Activated CD4-positive, CD25-positive, alpha-beta regulatory T cell treated with anti-CD3 and anti-CD28 coated beads, Interleukin-2, amount 50 U/mL, for 72 hours (primary cell): ENCODE measurements around the gene ERCC6L2.

Experiments
- DNase-seq: peaks from one replicate; pipeline ENCODE4 v3.0.0; 2021

The ERCC6L2 gene

DNA sequence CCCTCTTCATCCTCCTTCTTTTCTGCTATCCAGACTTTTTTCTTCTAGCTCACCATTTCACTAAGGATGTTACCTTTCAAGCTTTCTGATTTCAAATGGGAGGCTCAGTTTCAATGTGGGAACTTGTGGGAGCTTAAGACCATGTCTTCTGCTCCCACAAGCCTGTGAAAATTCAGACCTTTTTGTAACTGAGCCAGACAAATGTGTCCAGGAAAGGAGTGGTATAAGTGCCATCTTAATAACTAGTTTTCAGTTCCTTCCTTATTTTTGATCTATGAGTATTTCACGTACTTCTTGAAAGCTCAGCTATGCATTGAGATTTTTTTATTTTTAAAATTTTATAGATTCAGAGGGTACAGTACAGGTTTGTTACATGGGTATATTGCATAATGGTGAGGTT lies 4.6 kb upstream of the ERCC6L2 start:
- no peak for DNase-seq

DNA sequence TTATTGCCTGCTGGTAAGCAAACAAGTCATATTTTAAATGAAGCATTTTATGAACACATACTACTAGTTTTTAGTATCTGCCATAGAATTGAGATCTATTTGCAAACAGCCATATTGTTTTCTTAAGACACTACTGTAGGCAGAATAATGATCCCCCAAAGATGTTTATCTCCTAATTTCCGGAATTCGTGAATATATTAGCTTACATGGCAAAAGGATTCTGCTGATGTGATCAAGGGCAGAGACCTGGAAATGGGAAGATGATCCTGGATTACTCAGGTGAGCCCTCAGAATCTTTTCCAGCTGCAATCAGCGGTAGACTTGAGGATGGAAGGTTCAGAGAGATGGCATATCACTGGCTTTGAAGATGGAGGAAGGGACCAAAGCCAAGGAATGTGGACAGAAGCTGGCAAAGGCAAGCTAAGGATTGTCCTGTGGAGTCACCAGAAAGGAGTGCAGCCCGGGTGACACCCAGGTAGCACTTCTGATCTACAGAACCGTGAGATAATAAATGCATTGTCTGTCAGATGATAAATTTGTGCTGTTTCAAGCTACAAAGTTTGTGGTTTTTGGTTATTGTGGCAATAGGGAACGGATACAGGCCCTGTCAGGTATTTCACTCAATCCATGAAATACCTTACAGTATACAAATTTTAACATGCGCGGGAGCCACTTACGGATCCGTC lies 1.0 kb upstream of the ERCC6L2 start:
- DNase-seq: no peak

DNA sequence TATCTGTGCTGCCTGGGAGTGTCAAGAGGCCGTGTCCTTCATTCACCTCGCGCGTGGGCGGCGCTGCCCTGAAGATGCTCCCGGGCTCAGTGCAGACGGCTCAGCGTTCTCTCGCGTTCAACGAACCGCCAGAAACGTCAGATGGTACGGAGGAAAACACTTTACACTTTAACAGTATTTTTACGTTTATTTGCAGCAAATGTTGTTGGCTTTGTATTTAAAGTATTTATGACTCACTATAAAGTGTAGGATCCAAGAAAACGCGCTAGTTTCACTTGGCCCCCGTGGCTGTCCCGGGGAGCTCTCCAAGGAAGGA lies 544 bp upstream of the ERCC6L2 start:
- DNase-seq: peak; percentile 67

DNA sequence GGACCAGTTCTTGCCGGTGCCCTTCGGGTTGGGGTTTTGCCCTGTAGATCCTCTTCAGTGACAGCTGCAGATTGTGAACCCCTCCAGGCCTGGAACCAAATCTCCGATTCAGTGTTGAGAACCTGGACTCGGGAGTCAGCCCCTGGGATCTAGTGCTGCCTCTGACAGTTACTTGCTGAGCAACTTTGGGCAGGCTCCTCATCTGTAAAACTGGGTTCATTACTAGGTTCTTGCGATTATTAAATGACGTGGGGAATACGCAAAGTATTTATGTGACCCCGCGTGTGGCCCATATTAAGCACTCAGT lies 600 bp downstream of the ERCC6L2 start:
- DNase-seq: no peak

DNA sequence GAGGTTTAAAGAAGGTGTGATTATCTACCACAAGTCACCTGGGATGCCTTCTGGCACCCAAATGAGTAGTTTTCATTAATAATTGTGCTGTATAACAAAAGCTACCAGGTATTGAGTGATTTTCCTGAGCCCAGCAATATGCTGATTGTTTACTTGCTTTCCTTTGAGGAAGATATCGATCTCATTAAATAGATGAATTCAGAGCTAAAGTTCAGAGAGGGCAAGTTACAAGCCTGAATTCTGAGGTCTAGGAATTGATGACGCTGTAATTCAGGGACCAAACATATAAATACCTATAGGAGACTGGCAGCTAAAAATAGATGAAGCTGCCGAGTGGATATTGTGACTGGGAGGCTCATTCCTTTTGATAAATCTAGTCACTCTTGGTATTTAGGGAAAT lies 1.1 kb downstream of the ERCC6L2 start:
- no peak for DNase-seq

DNA sequence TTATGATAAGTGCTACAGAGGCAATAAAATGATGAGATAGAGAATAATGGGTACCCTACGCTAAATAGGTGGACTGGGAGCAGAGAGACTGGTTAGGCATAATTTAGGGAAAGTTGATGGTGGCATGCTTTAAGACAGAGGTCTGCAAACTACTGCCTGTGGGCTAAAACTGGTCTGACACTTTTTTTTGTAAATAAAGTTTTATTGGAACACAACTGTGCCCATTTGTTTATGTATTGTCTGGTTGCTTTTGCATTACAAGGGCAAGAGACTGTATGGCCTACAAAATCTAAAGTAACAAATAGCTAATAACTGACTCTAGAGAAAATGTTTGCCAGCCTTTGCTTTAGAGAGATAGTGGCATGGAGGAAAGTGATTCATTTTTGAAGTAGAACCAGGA lies 2.5 kb downstream of the ERCC6L2 start:
- no peak for DNase-seq

DNA sequence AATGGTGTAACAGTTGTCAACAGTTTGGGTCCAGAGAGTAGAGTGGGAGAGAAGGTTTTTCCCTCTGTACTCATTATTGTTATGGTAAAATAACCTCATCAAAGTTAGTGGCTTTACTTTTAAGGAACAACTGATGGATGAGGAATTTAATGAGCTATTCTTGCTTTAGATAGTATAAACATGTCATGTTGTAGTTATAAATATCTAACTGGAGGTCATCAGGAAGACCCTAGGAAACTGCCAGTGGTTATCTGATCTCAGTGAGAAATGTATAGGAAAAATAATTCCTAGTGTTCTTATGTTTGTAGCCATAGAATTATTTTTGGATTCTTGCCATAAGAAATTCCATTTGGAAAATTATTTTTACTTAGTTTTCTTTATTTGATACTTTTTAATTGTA lies 4.1 kb downstream of the ERCC6L2 start:
- DNase-seq: no peak

DNA sequence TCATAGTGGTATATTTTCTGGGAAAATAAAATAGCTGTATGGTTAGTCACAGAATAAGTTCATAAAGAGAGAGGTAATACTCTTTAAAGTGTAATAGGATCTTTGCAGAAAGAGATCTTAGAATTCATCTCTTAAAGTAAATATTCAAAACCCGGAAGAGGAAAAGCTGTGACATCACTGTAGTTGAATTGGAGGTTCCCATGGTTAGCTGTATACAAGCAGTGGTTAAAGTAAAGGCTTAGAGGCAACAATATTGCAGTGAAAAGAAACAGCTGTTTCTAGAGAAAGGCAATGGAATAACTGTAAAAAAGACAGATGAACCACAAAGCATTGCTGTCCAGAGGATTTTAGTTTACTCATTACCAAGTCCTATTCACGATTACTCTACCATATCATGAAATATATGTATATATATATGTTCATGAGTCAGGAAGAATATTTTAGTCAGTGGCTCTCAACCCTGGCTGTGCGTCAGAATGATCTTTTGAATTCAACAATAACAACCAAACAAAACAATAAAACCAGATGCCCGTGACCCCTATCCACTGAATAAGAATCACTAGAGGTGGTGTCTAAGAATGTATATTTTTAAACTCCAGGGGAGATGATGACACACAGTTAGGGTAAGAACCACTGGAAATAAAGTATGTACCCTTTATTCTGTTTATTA lies 4.7 kb downstream of the ERCC6L2 start:
- no peak for DNase-seq

DNA sequence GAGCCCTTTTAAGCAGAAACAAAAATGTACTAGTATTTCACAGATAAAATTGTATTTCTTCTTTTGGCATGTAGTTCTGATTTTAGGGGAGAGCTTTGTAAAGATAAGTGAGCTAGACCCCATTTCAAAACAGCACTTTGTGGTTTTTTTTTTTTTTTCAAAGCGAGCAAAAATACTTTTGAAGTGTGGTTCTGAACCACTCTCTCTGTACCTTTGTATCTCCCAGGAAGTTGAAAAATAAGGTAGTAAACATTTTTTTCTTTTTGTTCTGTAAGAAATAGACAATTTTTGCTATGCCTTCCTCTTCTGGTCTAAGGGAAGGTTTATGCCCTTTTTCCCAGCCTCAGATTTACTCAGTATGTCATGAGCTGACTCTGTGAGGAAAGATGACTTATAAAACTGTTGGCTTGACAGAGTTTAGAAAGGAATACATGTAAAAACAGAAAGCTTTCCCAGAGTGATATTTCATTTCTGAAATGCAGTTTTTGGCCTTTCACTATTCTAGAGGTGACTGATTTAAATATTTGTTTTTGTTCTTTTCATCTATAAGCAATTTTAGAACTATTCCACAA lies 12.5 kb downstream of the ERCC6L2 start:
- DNase-seq: no peak

DNA sequence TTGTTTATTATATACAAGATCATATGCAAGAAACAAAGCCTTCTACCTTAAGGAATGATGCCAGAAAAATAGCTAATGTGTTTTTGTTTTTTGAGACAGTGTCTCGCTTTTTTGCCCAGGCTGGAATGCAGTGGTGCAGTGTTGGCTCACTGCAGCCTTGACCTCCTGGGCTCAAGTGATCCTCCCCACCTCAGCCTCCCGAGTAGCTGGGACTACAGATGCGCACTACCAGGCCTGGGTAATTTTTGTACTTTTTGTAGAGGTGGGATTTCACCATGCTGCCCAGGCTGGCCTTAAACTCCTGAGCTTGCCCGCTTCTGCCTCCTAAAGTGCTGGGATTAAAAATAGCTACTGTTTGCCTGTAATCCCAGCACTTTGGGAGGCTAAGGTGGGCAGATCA lies 15.1 kb downstream of the ERCC6L2 start:
- DNase-seq: no peak

DNA sequence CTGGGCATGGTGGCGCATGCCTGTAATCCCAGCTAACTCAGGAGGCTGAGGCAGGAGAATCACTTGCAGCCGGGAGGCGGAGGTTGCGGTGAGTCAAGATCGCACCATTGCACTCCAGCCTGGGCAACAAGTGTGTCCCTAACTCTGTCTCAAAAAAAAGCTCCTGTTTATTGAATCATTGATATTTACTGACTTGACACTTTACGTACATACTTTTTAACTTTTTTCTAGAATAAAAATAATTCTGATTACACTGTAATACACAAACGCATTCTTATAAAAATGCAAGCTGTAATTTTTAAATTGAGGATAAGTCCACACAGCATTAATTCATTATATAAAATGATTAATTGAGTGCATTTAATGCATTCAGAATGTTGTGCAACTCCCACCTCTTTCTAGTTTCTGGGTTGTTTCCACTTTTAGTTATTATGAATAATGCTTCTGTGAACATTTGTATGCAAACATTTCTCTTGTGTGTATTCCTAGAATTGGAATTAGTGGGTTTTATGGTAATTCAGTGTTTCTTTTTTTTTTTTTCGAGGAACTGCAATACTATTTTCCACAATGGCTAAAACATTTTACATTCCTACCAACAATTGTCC lies 15.7 kb downstream of the ERCC6L2 start:
- no peak for DNase-seq

DNA sequence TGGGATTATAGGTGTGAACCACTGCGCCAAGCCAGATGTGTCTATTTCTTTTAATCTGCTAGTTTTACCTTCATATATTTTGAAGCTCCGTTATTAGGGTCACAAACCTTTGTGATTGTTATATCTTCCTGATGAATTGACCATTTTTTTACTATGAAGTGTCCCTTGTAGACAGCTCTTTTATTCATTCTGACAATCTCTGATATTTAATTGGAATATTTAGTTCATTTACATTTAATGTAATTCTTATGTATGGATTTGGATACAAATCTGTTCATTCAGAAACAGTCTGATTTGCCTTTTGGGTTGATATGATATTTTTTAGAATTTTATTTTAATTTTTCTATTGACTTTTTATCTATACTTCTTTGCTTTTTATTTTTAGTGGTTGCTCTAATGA lies 17.2 kb downstream of the ERCC6L2 start:
- DNase-seq: no peak

DNA sequence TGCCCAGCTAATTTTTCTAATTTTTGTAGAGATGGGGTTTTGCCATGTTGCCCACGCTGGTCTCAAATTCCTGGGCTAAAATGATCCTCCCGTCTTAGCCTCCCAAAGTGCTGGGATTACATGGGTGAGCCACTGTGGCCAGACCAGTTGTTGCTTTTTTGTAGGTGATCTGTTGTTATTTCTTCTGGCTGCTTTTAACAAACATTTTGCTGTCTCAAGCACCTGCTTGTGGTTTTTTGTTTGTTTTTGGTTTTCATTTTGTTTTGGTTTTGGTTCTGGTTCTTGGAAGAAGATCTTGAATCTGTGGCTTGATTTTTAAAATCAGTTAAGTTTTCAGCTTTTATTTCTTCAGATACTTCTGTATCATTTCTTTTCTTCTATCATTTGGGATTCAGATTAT lies 21.1 kb downstream of the ERCC6L2 start:
- DNase-seq: no peak

DNA sequence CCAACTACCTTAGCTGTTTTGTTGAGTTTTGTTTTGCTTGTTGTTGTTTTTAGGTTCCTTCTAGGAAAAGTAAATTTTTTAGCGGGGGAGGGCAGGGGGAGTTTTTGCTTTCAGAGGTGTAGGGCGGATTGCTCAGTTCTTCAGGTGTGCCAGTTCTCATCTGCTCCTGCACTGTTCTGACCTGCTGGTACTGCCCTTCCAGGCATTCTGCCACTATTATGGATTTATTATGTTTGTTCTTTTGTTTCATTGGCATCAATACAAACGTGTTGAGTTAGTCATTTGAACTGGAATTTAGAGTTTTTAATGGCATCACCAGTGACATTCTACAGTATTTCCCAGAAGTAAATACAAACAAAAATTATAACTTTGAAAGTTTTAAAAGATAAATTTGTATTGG lies 26.0 kb downstream of the ERCC6L2 start:
- DNase-seq: no peak

DNA sequence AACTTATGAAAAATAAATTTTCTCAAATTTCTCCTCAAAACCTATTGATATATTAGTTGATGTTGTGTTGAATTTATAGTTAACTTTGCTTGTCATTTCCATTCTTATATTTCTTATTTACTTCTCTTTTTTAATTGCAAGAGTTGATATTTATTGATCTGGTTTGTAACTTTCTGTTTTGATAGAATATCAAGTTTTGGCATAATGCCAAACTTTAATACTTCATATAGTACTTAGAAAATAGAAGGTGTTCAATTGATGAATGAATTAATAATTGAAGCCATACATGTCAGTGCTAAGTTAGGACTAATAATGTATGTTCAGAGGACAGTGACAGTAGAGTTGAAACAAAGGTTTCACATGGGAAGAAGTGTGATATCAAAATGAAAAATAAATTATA lies 27.9 kb downstream of the ERCC6L2 start:
- no peak for DNase-seq

DNA sequence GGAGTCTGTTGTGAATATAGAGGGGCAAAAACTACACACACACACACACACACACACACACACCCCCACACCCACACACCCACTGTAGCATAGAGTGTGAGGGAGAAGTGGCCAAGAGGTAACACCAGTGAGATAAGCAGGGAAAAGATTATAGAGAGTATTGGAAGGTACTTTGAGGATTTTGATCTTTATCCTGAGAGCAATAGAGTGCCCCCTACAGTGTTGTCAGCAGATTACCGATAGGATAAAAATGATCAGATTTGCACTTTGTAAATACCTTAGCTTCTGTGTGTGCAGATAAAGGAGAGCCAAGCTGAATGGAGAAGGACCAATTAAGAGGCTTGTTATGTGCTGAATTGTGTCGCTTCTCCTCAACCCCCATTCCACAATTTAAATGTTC lies 32.3 kb downstream of the ERCC6L2 start:
- no peak for DNase-seq

DNA sequence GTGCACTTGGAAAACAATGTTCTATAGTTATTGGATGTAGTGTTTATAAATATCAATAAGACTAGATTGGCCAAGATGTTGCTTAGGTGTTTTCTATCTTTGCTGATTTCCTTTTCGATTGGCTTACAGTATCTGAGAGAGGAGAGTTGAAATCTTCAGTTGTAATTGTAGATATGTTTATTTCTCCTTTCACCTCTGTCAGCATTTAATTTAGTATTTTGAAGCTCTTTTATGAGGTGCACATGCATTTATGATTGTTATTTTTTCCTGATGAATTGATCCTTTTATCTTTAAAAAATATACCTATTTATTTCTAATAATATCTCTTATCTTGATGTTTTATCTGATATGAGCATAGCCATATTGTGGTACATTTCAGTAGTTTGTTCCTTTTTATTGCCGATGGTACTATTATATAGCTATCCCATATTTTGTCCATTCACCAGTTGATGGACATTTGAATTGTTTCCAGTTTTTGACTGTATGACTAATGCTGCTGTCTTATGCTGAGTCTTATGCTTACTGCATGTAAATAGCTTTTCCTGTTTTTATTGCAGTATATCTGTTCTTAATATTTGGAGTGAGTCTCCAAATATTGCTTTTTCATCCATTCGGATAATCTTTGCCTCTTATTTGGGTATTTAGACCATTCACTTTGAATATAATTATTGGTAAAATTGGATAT lies 34.7 kb downstream of the ERCC6L2 start:
- no peak for DNase-seq

DNA sequence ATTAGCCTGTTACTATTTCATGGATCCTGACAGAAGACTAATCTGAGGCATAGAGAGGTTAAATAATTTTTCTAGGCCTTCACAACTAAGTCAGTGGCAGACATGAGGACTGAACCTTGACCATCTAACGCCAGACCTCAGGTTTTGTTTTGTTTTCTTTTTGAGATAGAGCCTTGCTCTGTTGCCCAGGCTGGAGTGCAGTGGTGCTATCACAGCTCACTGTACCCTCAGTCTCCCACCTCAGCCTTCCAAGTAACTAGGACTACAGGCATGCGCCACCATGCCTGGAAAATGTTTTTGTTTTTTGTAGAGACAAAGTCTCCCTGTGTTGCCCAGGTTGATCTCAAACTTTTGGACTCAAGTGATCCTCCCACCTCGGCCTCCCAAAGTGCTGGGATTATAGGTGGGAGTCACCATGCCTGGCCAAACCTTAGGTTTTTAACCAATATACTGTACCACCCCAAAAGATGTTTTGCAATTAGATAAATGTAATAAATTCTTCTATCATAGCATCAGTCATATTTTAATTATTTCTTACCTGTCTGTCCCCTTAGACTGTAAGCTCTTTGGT lies 35.4 kb downstream of the ERCC6L2 start:
- no peak for DNase-seq

DNA sequence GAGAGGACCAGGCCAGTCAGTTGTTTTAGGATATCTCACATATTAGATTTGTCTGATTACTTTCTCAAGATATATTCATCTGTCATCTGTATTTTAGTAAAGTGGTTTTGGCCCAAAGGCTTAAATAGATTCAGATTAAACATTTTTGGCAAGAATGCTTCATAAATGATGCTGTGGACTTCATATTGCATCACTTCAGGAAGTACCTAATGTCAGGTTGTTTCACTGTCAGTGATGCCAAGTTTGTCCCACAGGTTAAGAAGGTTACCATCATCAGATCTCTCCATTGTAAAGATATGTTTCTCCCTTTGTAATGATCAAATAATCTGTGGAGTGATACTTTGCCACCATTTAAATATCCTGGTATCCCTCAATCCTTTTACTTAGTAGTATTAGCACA lies 37.3 kb downstream of the ERCC6L2 start:
- no peak for DNase-seq

DNA sequence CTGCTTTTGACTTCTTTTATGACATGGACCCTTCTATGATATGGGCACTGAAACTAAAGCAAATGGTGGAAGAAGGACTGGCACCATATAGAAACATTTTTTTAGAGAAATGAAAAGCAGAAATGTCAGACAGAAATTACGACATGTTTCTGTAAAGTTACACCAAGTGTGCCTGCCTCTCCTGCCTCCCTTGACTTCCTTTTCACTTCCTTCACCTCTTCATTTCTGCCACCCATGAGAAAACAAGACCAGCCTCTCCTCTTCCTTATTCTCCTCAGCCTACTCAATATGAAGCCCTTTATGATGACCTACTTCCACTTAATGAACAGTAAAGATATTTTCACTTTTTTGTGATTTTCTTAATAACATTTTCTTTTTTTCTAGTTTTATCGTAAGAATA lies 44.5 kb downstream of the ERCC6L2 start:
- DNase-seq: no peak

DNA sequence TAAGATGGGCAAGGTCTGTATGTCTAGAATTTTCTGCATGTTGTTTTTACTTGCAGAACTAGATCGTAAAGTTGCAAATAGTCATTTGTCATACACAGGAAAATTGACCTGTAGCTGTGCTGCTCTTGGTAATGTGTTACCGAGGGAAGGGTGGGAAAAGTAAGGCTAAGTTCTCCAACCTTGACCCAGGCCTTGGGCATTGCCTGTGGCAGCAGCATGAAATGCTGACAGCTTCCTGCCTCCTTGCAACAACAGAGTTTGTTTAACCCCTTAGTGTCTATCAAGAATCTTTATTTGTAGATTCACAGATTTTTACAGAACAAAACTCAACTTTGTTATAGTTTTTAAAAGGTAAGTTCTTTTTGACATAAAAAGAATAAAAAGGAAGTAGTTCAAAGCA lies 48.3 kb downstream of the ERCC6L2 start:
- no peak for DNase-seq

DNA sequence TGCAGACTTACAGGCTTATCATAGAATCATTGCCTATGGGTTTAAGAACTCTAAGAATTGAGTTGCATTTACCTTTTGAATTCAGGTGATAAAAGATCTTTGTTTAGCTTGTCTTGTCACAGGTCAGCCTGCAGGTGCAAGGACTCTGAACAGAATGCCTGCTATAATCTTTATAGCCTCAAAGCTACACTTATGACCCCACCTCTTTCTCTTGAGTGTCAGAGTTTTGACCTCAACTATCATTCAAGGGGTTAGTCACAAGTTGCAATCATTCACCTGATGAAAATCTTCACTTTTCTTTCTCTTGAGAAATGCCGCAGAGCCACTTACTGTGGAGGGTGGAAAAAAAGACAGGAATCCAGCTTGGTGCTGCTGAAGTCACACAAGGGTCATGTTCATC lies 49.5 kb downstream of the ERCC6L2 start:
- DNase-seq: no peak

DNA sequence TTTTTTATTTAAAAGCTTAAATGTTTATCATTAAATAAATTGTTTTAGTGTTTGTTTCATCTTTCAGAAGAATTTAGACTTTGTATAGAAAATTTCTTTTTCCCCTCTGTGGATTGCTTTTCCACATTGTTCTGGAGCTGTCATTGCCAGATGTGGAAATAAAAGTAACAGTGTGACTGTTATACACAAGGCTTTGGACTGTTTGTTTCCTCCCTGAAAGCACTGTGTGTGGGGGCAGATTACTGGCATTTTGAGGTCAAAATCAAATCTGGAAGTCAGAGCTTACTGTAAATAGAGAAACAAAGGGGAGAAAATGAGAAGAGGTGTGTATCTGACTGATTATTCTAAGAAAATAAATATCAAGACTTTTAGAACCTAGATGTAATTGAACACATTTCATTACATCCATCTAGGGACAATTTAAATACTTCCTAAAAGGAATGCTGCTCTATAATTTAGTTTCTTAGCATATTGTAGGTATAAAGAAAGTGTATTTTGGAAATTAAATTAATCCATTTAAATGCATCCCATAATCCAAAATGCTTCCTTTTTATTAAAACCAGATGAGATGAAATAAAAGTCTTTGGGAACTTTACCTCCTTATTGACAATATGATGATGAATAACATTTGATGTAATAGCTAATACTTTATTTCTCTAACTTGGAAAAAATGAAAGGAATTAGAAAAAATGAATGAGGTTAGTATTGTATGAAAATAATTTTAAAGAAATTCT lies 51.9 kb downstream of the ERCC6L2 start:
- no peak for DNase-seq
